ENCODE measurements around the gene KLF16.

- TF ChIP-seq CTCF (IDR thresholded peaks at IDR 0.05) (no peak), POLR2A (IDR thresholded peaks at IDR 0.05) (no peak)
Observed at GRCh38 chr19:1873524-1874473, 10.4 kb upstream of the KLF16 start.
